HCT116 (cell line): Measurements from ENCODE around the gene INTS1. TPM values are rescaled to one million over a fixed set of nuclear protein-coding genes. Genes with fewer than 3 reads are reported as not detected.

Experiments used
- ATAC-seq: fragments of 200-7000 bp; cut with Tn5 transposase; 2 replicates; pipeline ENCODE4 v1.9.1; 2020; ENCODE audit warnings: mild to moderate bottlenecking, moderate library complexity
- BruUV-seq: library from RNA; stranded (reverse); fragments of 400-500 nt; replicated peaks from 2 replicates; lab custom pipeline; 2021; lab: Mats Ljungman, UMichigan
- CTCF ChIA-PET: fragments of 300-600 bp; sonication (Branson Sonifier 250); formaldehyde crosslinking; loops from one replicate; lab custom pipeline; 2021; ENCODE audit warnings: antibody characterized with exemption; lab: Charles Lee
- POLR2A ChIA-PET: fragments of 300-600, 350-600 bp; sonication (Branson Sonifier 250); formaldehyde crosslinking; loops from one replicate; lab custom pipeline; 2021; ENCODE audit warnings: antibody characterized with exemption; lab: Charles Lee
- RAD21 ChIA-PET, 2 experiments: fragments of 300-600 bp; sonication (Branson Sonifier 250); formaldehyde crosslinking; loops; one replicate each; lab custom pipeline; 2023; ENCODE audit warnings: low total read pairs in 2 of 2; ENCODE audit not compliant: uncharacterized antibody in 2 of 2, unreplicated experiment in 2 of 2, low non-redundant PET in 1 of 2; lab: Charles Lee
- DNase-seq: peaks from one replicate; pipeline ENCODE4 v3.0.0-alpha.2; 2010; ENCODE audit warnings: low read depth, low spot score
- H2AFZ ChIP-seq: fragments of 200-600 bp; shearing (Covaris generic), sonication (generic); 2 replicates; pipeline ENCODE4 v1.6.1; 2017; ENCODE audit warnings: low read depth, mixed run types, mixed read lengths, antibody characterized with exemption, low read length; ENCODE audit not compliant: poor library complexity, severe bottlenecking
- H3K27ac ChIP-seq: 2 replicates; pipeline ENCODE4 v1.5.1; 2012; ENCODE audit warnings: low read depth, low read length
- H3K27me3 ChIP-seq: fragments of 200-600 bp; sonication (generic); 2 replicates; pipeline ENCODE4 v1.6.1; 2016; ENCODE audit warnings: mixed run types, low read length, mixed read lengths; ENCODE audit not compliant: insufficient read depth
- H3K36me3 ChIP-seq, 2 experiments: fragments of 200-500 bp in 1 of 2; fragments of 200-600 bp in 1 of 2; sonication (Bioruptor generic) in 1 of 2; sonication (generic) in 1 of 2; 2 replicates each; pipeline versions ENCODE4 v1.5.1 to v1.6.1; 2014 to 2016; ENCODE audit warnings: low read length in 2 of 2, inconsistent platforms in 1 of 2, mixed read lengths in 1 of 2, mixed run types in 1 of 2; ENCODE audit not compliant: insufficient read depth in 2 of 2, control insufficient read depth in 1 of 2
- H3K4me1 ChIP-seq, 2 experiments: fragments of 200-600 bp in 1 of 2; sonication (generic) in 1 of 2; 2 replicates each; pipeline versions ENCODE4 v1.5.1 to v1.6.1; 2012 to 2017; ENCODE audit warnings: low read length in 2 of 2, inconsistent platforms in 1 of 2, mild to moderate bottlenecking in 1 of 2, mixed read lengths in 1 of 2, mixed run types in 1 of 2, moderate library complexity in 1 of 2; ENCODE audit not compliant: insufficient read depth in 2 of 2, control insufficient read depth in 1 of 2
- H3K4me2 ChIP-seq: fragments of 200-600 bp; sonication (generic); 2 replicates; pipeline ENCODE4 v1.6.1; 2017; ENCODE audit warnings: mixed run types, low read length, mixed read lengths
- H3K4me3 ChIP-seq, 2 experiments: fragments of 200-600 bp in 1 of 2; sonication (generic) in 1 of 2; replicated peaks in 1 of 2; 2 replicates each; pipeline ENCODE4 v1.5.1; 2011 to 2016; ENCODE audit warnings: low read length in 2 of 2, control low read depth in 1 of 2, low read depth in 1 of 2, mild to moderate bottlenecking in 1 of 2, mixed read lengths in 1 of 2, mixed run types in 1 of 2
- H3K79me2 ChIP-seq: fragments of 200-600 bp; sonication (generic); 2 replicates; pipeline ENCODE4 v1.6.1; 2017; ENCODE audit warnings: mild to moderate bottlenecking, mixed run types, low read length, moderate library complexity, mixed read lengths; ENCODE audit not compliant: insufficient read depth
- H3K9ac ChIP-seq: fragments of 200-600 bp; sonication (generic); 2 replicates; pipeline ENCODE4 v1.6.1; 2016; ENCODE audit warnings: low read length, mixed read lengths
- H3K9me2 ChIP-seq: fragments of 200-600 bp; sonication (generic), shearing (Covaris generic); 2 replicates; pipeline ENCODE4 v1.6.1; 2017; ENCODE audit warnings: mixed run types, mild to moderate bottlenecking, moderate library complexity; ENCODE audit not compliant: insufficient read depth
- H3K9me3 ChIP-seq, 2 experiments: fragments of 200-500 bp in 1 of 2; fragments of 200-600 bp in 1 of 2; sonication (Bioruptor generic) in 1 of 2; sonication (generic) in 1 of 2; 2 replicates each; pipeline ENCODE4 v1.6.1; 2014 to 2017; ENCODE audit warnings: low read length in 2 of 2, mixed read lengths in 2 of 2, inconsistent platforms in 1 of 2, low read depth in 1 of 2, mild to moderate bottlenecking in 1 of 2, mixed run types in 1 of 2, moderate library complexity in 1 of 2; ENCODE audit not compliant: control insufficient read depth in 1 of 2, insufficient read depth in 1 of 2
- H4K20me1 ChIP-seq: fragments of 200-600 bp; sonication (generic), shearing (Covaris generic); 2 replicates; pipeline ENCODE4 v1.6.1; 2017; ENCODE audit warnings: mixed run types, mild to moderate bottlenecking, moderate library complexity; ENCODE audit not compliant: insufficient read depth
- CBX3 ChIP-seq: IDR thresholded peaks from 2 replicates; pipeline ENCODE4 v1.6.1; 2012; ENCODE audit warnings: low read depth
- CEBPB ChIP-seq: IDR thresholded peaks from 2 replicates; pipeline ENCODE4 v1.6.1; 2012; ENCODE audit warnings: low read depth
- CTCF ChIP-seq, 3 experiments: fragments of 200-600 bp in 1 of 3; sonication (generic) in 1 of 3; IDR thresholded peaks in 2 of 3; conservative IDR thresholded peaks in 1 of 3; 2 replicates each; pipeline ENCODE4 v1.5.1; 2012 to 2017; ENCODE audit warnings: low read depth in 2 of 3, low read length in 2 of 3, antibody characterized with exemption in 1 of 3, borderline replicate concordance in 1 of 3, control low read depth in 1 of 3, mild to moderate bottlenecking in 1 of 3, mixed read lengths in 1 of 3, mixed run types in 1 of 3, moderate library complexity in 1 of 3; ENCODE audit not compliant: insufficient read depth in 1 of 3
- EGR1 ChIP-seq: IDR thresholded peaks from 2 replicates; pipeline ENCODE4 v1.6.1; 2012; ENCODE audit warnings: low read depth
- POLR2AphosphoS5 ChIP-seq: IDR thresholded peaks from 2 replicates; pipeline ENCODE4 v1.6.1; 2011; ENCODE audit warnings: mild to moderate bottlenecking, low read depth, low read length, moderate library complexity
- RAD21 ChIP-seq: IDR thresholded peaks from 2 replicates; pipeline ENCODE4 v1.6.1; 2012; ENCODE audit warnings: low read depth, mild to moderate bottlenecking
- SIN3A ChIP-seq: IDR thresholded peaks from 2 replicates; pipeline ENCODE4 v1.6.1; 2012; ENCODE audit warnings: low read depth
- SP1 ChIP-seq: IDR thresholded peaks from 2 replicates; pipeline ENCODE4 v1.6.1; 2012; ENCODE audit warnings: low read depth
- SRF ChIP-seq: IDR thresholded peaks from 2 replicates; pipeline ENCODE4 v1.6.1; 2012; ENCODE audit warnings: low read depth
- TCF7L2 ChIP-seq: IDR thresholded peaks from 2 replicates; pipeline ENCODE4 v1.7.0; 2011; ENCODE audit warnings: borderline replicate concordance, inconsistent platforms; ENCODE audit not compliant: insufficient read depth, insufficient read length; ENCODE audit errors: extremely low read depth
- YY1 ChIP-seq: IDR thresholded peaks from 2 replicates; pipeline ENCODE4 v1.6.1; 2011; ENCODE audit warnings: low read length, low read depth, moderate library complexity, mild to moderate bottlenecking; ENCODE audit not compliant: insufficient replicate concordance; ENCODE audit errors: extremely low read depth
- ZBTB33 ChIP-seq: IDR thresholded peaks from 2 replicates; pipeline ENCODE4 v1.6.1; 2011; ENCODE audit warnings: mild to moderate bottlenecking, low read length, moderate library complexity; ENCODE audit not compliant: insufficient replicate concordance; ENCODE audit errors: extremely low read depth
- ZNF274 ChIP-seq: fragments of 200-500 bp; sonication (Bioruptor generic); IDR thresholded peaks from 2 replicates; pipeline ENCODE4 v1.6.1; 2014; ENCODE audit warnings: mild to moderate bottlenecking, low read depth, low read length, inconsistent platforms
- intact Hi-C: fragments of 100-400 bp; cut with micrococcal nuclease; formaldehyde crosslinking; loops from 2 replicates; pipeline ENCODE4 v1.10.0; 2022
- total RNA-seq: library from RNA; stranded (reverse); gene quantifications from one replicate; pipeline ENCODE4 v1.2.1, GENCODE V29; 2021; ENCODE audit not compliant: unreplicated experiment
- TF ChIP-seq, protein P1 (sequence below): IDR thresholded peaks from 2 replicates; pipeline ENCODE4 v1.6.1; 2012; ENCODE audit warnings: low read depth

Gene INTS1
- total RNA-seq, 1 experiment from 2014 or later: 167 TPM

DNA sequence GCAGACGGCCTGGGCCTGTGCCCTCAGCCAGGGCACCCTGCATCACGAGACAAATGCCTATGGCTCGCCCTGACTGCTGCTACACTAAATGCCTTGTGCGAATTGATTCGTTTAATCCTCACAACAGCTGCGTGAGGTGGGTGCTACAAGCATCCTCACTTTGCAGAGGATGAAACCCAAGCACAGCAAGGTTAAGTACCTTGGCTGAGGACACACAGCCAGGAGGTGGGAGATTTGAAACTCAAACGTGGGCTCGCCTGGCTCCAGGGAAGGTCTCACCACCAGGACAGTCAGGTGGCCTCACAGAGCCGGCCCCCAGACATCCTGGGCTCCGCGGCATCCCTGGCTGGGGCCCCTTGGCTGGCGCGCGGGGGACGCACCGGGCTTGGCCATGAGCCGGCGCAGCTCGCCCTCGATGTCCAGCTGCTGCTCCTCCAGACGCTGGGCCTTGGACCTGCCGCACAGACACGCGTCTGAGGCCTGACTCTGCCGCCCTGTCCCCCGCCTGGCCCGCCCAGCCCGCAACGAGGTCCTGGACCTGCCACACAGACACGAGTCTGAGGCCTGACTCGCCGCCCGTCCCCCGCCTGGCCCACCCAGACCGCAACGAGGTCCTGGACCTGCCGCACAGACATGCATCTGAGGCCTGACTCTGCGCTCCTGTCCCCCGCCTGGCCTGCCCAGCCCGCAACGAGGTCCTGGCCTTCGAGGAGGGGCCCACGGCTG is 66.9 kb downstream of the INTS1 start (continued):
- TF ChIP-seq, protein P1, sequence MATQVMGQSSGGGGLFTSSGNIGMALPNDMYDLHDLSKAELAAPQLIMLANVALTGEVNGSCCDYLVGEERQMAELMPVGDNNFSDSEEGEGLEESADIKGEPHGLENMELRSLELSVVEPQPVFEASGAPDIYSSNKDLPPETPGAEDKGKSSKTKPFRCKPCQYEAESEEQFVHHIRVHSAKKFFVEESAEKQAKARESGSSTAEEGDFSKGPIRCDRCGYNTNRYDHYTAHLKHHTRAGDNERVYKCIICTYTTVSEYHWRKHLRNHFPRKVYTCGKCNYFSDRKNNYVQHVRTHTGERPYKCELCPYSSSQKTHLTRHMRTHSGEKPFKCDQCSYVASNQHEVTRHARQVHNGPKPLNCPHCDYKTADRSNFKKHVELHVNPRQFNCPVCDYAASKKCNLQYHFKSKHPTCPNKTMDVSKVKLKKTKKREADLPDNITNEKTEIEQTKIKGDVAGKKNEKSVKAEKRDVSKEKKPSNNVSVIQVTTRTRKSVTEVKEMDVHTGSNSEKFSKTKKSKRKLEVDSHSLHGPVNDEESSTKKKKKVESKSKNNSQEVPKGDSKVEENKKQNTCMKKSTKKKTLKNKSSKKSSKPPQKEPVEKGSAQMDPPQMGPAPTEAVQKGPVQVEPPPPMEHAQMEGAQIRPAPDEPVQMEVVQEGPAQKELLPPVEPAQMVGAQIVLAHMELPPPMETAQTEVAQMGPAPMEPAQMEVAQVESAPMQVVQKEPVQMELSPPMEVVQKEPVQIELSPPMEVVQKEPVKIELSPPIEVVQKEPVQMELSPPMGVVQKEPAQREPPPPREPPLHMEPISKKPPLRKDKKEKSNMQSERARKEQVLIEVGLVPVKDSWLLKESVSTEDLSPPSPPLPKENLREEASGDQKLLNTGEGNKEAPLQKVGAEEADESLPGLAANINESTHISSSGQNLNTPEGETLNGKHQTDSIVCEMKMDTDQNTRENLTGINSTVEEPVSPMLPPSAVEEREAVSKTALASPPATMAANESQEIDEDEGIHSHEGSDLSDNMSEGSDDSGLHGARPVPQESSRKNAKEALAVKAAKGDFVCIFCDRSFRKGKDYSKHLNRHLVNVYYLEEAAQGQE: no peak
- TF ChIP-seq YY1 (no peak), RAD21 (no peak)

DNA sequence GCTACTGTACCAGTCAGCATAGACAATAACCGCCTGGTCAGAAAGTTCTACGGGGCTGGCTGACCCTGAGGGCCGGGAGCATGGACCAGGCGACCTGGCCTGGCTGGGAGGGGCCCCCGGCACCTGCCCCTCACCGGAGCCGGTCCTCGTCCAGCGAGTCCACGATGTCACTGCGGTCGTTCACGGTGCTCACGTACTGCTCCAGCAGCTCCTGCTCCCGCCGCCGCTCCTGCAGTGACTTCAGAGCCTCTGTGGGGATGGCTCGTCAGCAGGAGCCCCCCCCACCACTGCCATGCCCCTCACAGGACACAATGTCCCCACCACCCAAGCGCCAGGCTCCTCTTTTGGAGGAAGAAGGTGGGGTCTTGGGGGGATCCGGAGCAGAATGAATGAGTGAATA is 67.6 kb downstream of the INTS1 start:
- no peak for DNase-seq
- Histone ChIP-seq H3K79me2 (no peaks in the 10 kb centered on the region), H2AFZ (no peak overlapping the region), H3K27me3 (no peaks in the 10 kb centered on the region), H3K4me1 (peaks cover 0 to 9% of the 10 kb centered on the region in 2 experiments; a peak in 2 of 4 replicates), H3K9me2 (no peaks in the 10 kb centered on the region), H3K9ac (no peak overlapping the region), H3K4me3 (no peak overlapping the region), H3K27ac (no peak overlapping the region), H3K36me3 (peaks cover 0 to 10% of the 10 kb centered on the region in 2 experiments; a peak in 1 of 4 replicates), H3K9me3 (no peaks in the 10 kb centered on the region), H4K20me1 (no peaks in the 10 kb centered on the region), H3K4me2 (no peak overlapping the region)
- ChIA-PET CTCF (no interaction called here), RAD21 (no interaction called here), POLR2A (no interaction called here)
- ATAC-seq: no peak
- no TSS peak for BruUV-seq
- intact Hi-C loops: no loop called here
- TF ChIP-seq SRF (no peak), SIN3A (no peak), CBX3 (no peak), ZBTB33 (no peak), ZNF274 (no peak), EGR1 (no peak), CTCF (IDR thresholded peaks at IDR 0.05 in 2 of 3, conservative IDR thresholded peaks at IDR 0.05 in 1 of 3; ENCODE audit: borderline replicate concordance in 1 of 3, insufficient read depth in 1 of 3, low read depth in 2 of 3, low read length in 2 of 3) (no peak), CEBPB (no peak), POLR2AphosphoS5 (no peak), SP1 (no peak), TCF7L2 (no peak)
